Neural cell (in vitro differentiated cells): ENCODE measurements around the gene COMMD8. TPM values are rescaled to one million over a fixed set of nuclear protein-coding genes. Genes with fewer than 3 reads are reported as not detected.

Experiments
- H2AFZ ChIP-seq: fragments of 200-600, 300-800 bp; sonication (generic), shearing (Covaris generic); 2 replicates; pipeline ENCODE4 v1.6.0; 2014; ENCODE audit warnings: low read depth, mild to moderate bottlenecking, antibody characterized with exemption, low read length, moderate library complexity
- H3F3A ChIP-seq: fragments of 200-600 bp; shearing (Covaris generic); 2 replicates; pipeline ENCODE4 v1.6.1; 2016; ENCODE audit warnings: mild to moderate bottlenecking, moderate library complexity, mixed read lengths, antibody characterized with exemption, low read length; ENCODE audit not compliant: insufficient read depth, poor library complexity, severe bottlenecking
- H3K27ac ChIP-seq: fragments of 200-600, 300-800 bp; sonication (generic), shearing (Covaris generic); 2 replicates; pipeline ENCODE4 v1.5.1; 2014; ENCODE audit warnings: mild to moderate bottlenecking, low read length, moderate library complexity
- H3K27me3 ChIP-seq: fragments of 300-800, 200-600 bp; sonication (generic), shearing (Covaris generic); 2 replicates; pipeline ENCODE4 v1.6.0; 2014; ENCODE audit warnings: mild to moderate bottlenecking, low read depth, low read length, moderate library complexity; ENCODE audit not compliant: insufficient read depth
- H3K36me3 ChIP-seq: fragments of 300-800, 200-600 bp; sonication (generic), shearing (Covaris generic); 2 replicates; pipeline ENCODE4 v1.5.1; 2014; ENCODE audit warnings: mild to moderate bottlenecking, antibody characterized with exemption, low read length, moderate library complexity; ENCODE audit not compliant: insufficient read depth
- H3K4me2 ChIP-seq: fragments of 300-800, 200-600 bp; sonication (generic), shearing (Covaris generic); 2 replicates; pipeline ENCODE4 v1.6.0; 2014; ENCODE audit warnings: mild to moderate bottlenecking, low read length
- H3K4me3 ChIP-seq: fragments of 300-800, 200-600 bp; sonication (generic), shearing (Covaris generic); 2 replicates; pipeline ENCODE4 v1.5.1; 2014; ENCODE audit warnings: mild to moderate bottlenecking, low read length, moderate library complexity
- H3K79me2 ChIP-seq: fragments of 200-600 bp; shearing (Covaris generic); replicated peaks from 2 replicates; pipeline ENCODE4 v1.6.0; 2014; ENCODE audit warnings: mild to moderate bottlenecking, low read length, moderate library complexity; ENCODE audit not compliant: insufficient read depth
- H3K9ac ChIP-seq: fragments of 300-800, 200-600 bp; sonication (generic), shearing (Covaris generic); 2 replicates; pipeline ENCODE4 v1.6.1; 2016; ENCODE audit warnings: mild to moderate bottlenecking, low read length, mixed read lengths
- H3K9me2 ChIP-seq: fragments of 200-600 bp; shearing (Covaris generic); 2 replicates; pipeline ENCODE4 v1.6.1; 2016; ENCODE audit warnings: mild to moderate bottlenecking, low read length, mixed read lengths; ENCODE audit not compliant: insufficient read depth
- H3K9me3 ChIP-seq: fragments of 200-600, 300-800 bp; sonication (generic), shearing (Covaris generic); 2 replicates; pipeline ENCODE4 v1.6.1; 2016; ENCODE audit warnings: mild to moderate bottlenecking, mixed run types, low read length, moderate library complexity, mixed read lengths
- H4K20me1 ChIP-seq: fragments of 200-600 bp; shearing (Covaris generic); 2 replicates; pipeline ENCODE4 v1.6.1; 2016; ENCODE audit warnings: mild to moderate bottlenecking, mixed run types; ENCODE audit not compliant: insufficient read depth
- EP300 ChIP-seq: fragments of 450-650 bp; conservative IDR thresholded peaks from 2 replicates; pipeline ENCODE4 v1.6.1; 2014; ENCODE audit warnings: antibody characterized with exemption, mild to moderate bottlenecking, moderate library complexity; ENCODE audit not compliant: poor library complexity, severe bottlenecking
- EZH2 ChIP-seq: fragments of 200-600, 300-800 bp; shearing (Covaris generic), sonication (generic); IDR thresholded peaks from 2 replicates; pipeline ENCODE4 v1.6.1; 2014; ENCODE audit warnings: antibody characterized with exemption, low read length, borderline replicate concordance, mild to moderate bottlenecking; ENCODE audit not compliant: insufficient read depth, poor library complexity, severe bottlenecking
- MXI1 ChIP-seq: fragments of 450-650 bp; conservative IDR thresholded peaks from 2 replicates; pipeline ENCODE4 v1.6.1; 2014; ENCODE audit warnings: antibody characterized with exemption, mild to moderate bottlenecking; ENCODE audit not compliant: poor library complexity, severe bottlenecking
- POLR2AphosphoS5 ChIP-seq: IDR thresholded peaks from 2 replicates; pipeline ENCODE4 v1.6.1; 2012
- RAD21 ChIP-seq: fragments of 450-650 bp; conservative IDR thresholded peaks from 2 replicates; pipeline ENCODE4 v1.6.1; 2014; ENCODE audit warnings: antibody characterized with exemption, mild to moderate bottlenecking, moderate library complexity
- SMC3 ChIP-seq: fragments of 450-650 bp; conservative IDR thresholded peaks from 2 replicates; pipeline ENCODE4 v1.6.1; 2014; ENCODE audit warnings: antibody characterized with exemption, mild to moderate bottlenecking, moderate library complexity; ENCODE audit not compliant: poor library complexity
- TAF1 ChIP-seq: IDR thresholded peaks from 2 replicates; pipeline ENCODE4 v1.6.1; 2012; ENCODE audit warnings: low read depth
- polyA plus RNA-seq: library from polyadenylated mRNA; depleted of rRNA; stranded (reverse); fragments of >200 nt; gene quantifications from 2 replicates; pipeline ENCODE4 v1.2.3, GENCODE V29; 2014
- TF ChIP-seq, protein P1 (sequence below): IDR thresholded peaks from 2 replicates; pipeline ENCODE4 v1.6.1; 2012; ENCODE audit warnings: borderline replicate concordance
- TF ChIP-seq, protein P2 (sequence below): fragments of 450-650 bp; IDR thresholded peaks from 2 replicates; pipeline ENCODE4 v1.5.1; 2014; ENCODE audit warnings: antibody characterized with exemption, mild to moderate bottlenecking, moderate library complexity; ENCODE audit not compliant: poor library complexity, severe bottlenecking

COMMD8 gene
- polyA plus RNA-seq, 1 donor from 2014 or later: 29.6 TPM

DNA sequence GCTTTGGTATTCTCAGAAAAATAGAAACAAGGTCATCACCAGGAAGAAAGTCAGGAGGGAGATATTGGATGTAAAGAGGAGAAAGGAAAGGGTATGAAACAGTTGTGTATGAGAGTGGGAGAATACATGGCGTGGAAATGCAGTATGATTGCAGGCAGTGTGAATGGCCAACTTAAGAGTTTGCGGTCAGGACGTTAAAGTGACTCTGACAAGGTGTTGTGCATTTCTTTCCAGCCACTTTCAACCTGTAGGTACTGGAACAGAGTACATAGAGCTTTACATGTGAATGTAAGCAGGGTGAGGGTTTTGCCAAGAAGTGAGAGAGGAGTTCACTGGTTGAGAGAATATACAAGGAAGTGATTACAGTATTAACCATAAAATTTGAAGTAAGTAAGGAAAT is 37.3 kb upstream of the COMMD8 start:
- H3K36me3 ChIP-seq: no peaks in the 10 kb centered on the region
- no peak overlapping the region for H3K27ac ChIP-seq

DNA sequence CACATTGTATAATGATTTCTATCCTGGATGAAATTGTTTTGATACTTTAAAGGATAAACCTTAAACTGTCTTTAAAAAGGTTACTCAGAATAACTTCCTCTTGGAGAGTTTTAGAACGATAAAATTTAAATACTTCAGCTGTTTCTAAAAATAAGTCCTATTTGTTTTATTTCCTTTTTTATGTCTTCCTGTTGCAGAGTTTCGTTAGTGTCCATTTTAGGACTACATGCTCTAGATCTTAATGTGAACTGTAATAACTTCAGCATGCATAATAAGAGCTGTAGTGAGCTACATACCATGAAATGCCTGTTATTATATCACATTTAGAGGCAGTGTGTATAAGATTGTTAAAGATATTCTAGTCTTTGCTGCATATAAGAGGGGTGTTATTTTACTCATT is 36.2 kb upstream of the COMMD8 start:
- no peak overlapping the region for H3K27ac ChIP-seq
- no peak overlapping the region for H3K9ac ChIP-seq
- H3K79me2 ChIP-seq: no peaks in the 10 kb centered on the region
- H3K36me3 ChIP-seq: no peaks in the 10 kb centered on the region
- H3K9me3 ChIP-seq: no peaks in the 10 kb centered on the region
- H3K27me3 ChIP-seq: no peaks in the 10 kb centered on the region
- TF ChIP-seq EP300: no peak
- no peak for TF ChIP-seq EZH2
- TF ChIP-seq SMC3: no peak
- TF ChIP-seq, protein P1, sequence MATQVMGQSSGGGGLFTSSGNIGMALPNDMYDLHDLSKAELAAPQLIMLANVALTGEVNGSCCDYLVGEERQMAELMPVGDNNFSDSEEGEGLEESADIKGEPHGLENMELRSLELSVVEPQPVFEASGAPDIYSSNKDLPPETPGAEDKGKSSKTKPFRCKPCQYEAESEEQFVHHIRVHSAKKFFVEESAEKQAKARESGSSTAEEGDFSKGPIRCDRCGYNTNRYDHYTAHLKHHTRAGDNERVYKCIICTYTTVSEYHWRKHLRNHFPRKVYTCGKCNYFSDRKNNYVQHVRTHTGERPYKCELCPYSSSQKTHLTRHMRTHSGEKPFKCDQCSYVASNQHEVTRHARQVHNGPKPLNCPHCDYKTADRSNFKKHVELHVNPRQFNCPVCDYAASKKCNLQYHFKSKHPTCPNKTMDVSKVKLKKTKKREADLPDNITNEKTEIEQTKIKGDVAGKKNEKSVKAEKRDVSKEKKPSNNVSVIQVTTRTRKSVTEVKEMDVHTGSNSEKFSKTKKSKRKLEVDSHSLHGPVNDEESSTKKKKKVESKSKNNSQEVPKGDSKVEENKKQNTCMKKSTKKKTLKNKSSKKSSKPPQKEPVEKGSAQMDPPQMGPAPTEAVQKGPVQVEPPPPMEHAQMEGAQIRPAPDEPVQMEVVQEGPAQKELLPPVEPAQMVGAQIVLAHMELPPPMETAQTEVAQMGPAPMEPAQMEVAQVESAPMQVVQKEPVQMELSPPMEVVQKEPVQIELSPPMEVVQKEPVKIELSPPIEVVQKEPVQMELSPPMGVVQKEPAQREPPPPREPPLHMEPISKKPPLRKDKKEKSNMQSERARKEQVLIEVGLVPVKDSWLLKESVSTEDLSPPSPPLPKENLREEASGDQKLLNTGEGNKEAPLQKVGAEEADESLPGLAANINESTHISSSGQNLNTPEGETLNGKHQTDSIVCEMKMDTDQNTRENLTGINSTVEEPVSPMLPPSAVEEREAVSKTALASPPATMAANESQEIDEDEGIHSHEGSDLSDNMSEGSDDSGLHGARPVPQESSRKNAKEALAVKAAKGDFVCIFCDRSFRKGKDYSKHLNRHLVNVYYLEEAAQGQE: no peak
- TF ChIP-seq RAD21: no peak
- TF ChIP-seq, protein P2, sequence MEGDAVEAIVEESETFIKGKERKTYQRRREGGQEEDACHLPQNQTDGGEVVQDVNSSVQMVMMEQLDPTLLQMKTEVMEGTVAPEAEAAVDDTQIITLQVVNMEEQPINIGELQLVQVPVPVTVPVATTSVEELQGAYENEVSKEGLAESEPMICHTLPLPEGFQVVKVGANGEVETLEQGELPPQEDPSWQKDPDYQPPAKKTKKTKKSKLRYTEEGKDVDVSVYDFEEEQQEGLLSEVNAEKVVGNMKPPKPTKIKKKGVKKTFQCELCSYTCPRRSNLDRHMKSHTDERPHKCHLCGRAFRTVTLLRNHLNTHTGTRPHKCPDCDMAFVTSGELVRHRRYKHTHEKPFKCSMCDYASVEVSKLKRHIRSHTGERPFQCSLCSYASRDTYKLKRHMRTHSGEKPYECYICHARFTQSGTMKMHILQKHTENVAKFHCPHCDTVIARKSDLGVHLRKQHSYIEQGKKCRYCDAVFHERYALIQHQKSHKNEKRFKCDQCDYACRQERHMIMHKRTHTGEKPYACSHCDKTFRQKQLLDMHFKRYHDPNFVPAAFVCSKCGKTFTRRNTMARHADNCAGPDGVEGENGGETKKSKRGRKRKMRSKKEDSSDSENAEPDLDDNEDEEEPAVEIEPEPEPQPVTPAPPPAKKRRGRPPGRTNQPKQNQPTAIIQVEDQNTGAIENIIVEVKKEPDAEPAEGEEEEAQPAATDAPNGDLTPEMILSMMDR: no peak
- no peak for TF ChIP-seq MXI1
- no peak for TF ChIP-seq POLR2AphosphoS5
- H4K20me1 ChIP-seq: no peaks in the 10 kb centered on the region
- H3K4me3 ChIP-seq: no peak overlapping the region
- no peaks in the 10 kb centered on the region for H3K9me2 ChIP-seq
- H2AFZ ChIP-seq: no peak overlapping the region
- no peaks in the 10 kb centered on the region for H3F3A ChIP-seq
- no peak overlapping the region for H3K4me2 ChIP-seq

More for the DNA sequence above, 37.3 kb upstream of the COMMD8 start:
- TF ChIP-seq, protein P2: no peak
- TF ChIP-seq POLR2AphosphoS5 (no peak), RAD21 (no peak), TAF1 (no peak), SMC3 (no peak), EZH2 (no peak), MXI1 (no peak), EP300 (no peak)
- TF ChIP-seq, protein P1: no peak
- H4K20me1 ChIP-seq: no peaks in the 10 kb centered on the region
- H2AFZ ChIP-seq: no peak overlapping the region
- no peaks in the 10 kb centered on the region for H3F3A ChIP-seq
- no peak overlapping the region for H3K9ac ChIP-seq
- no peak overlapping the region for H3K4me3 ChIP-seq
- H3K79me2 ChIP-seq: no peaks in the 10 kb centered on the region
- no peak overlapping the region for H3K4me2 ChIP-seq
- no peaks in the 10 kb centered on the region for H3K27me3 ChIP-seq
- H3K9me3 ChIP-seq: no peaks in the 10 kb centered on the region
- no peaks in the 10 kb centered on the region for H3K9me2 ChIP-seq
